22Rv1 (cell line): ENCODE data around the gene DNM2.

Source experiments
- CTCF ChIP-seq: fragments of 450-650 bp; IDR thresholded peaks from 2 replicates; pipeline ENCODE4 v1.5.1; 2017; ENCODE audit warnings: mild to moderate bottlenecking
- ZFX ChIP-seq: fragments of 450-650 bp; IDR thresholded peaks from 2 replicates; pipeline ENCODE4 v1.6.1; 2017; ENCODE audit warnings: antibody characterized with exemption, borderline replicate concordance

DNA sequence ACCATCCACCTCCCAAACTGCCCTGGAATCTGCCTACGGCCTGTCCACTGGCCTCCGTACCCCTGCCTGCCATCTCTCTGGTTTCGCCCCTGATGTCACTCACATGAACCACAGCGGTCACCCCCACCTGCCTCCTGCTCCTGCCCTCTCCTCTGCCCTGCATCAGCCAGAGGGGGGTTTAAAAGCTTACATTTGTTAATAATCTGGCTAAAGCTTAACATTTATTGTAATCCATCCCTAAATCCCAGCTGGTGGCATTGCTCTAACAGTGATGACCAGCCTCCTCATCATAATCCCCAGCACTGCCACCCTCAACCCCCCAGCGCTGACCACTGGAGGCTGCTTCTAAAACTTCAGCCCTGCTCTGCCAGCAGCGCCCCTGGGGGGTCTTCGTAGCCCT, 38.9 kb downstream of the DNM2 start:
- no peak for TF ChIP-seq CTCF
- TF ChIP-seq ZFX: no peak
